Loucy (cell line): ENCODE data around the gene LMAN2L.

ENCODE experiments used
- H2AFZ ChIP-seq: fragments of 200-600 bp; sonication (generic); 2 replicates; pipeline ENCODE4 v1.6.0; 2016; ENCODE audit warnings: antibody characterized with exemption, mild to moderate bottlenecking, low read length, moderate library complexity
- H3F3A ChIP-seq: fragments of 200-600 bp; 2 replicates; pipeline ENCODE4 v1.6.0; 2016; ENCODE audit warnings: antibody characterized with exemption, low read depth, mild to moderate bottlenecking
- H3K27me3 ChIP-seq: fragments of 200-600 bp; sonication (generic); 2 replicates; pipeline ENCODE4 v1.6.1; 2014; ENCODE audit warnings: low read length, mild to moderate bottlenecking; ENCODE audit not compliant: insufficient read depth, poor library complexity, severe bottlenecking
- H3K36me3 ChIP-seq: fragments of 200-600 bp; sonication (generic); 2 replicates; pipeline ENCODE4 v1.6.1; 2016; ENCODE audit warnings: low read length; ENCODE audit not compliant: insufficient read depth
- H3K4me1 ChIP-seq: fragments of 200-600 bp; sonication (generic); 2 replicates; pipeline ENCODE4 v1.5.1; 2014; ENCODE audit warnings: low read length, mild to moderate bottlenecking; ENCODE audit not compliant: insufficient read depth, poor library complexity, severe bottlenecking
- H3K4me2 ChIP-seq: fragments of 200-600 bp; sonication (generic); 2 replicates; pipeline ENCODE4 v1.6.0; 2014; ENCODE audit warnings: antibody characterized with exemption, low read length, low read depth, mild to moderate bottlenecking; ENCODE audit not compliant: poor library complexity, severe bottlenecking
- H3K4me3 ChIP-seq: fragments of 200-600 bp; sonication (generic); 2 replicates; pipeline ENCODE4 v1.5.1; 2014; ENCODE audit warnings: low read length, mild to moderate bottlenecking, mixed read lengths; ENCODE audit not compliant: poor library complexity, severe bottlenecking
- H3K79me2 ChIP-seq: fragments of 200-600 bp; sonication (generic); 2 replicates; pipeline ENCODE4 v1.6.1; 2014; ENCODE audit warnings: low read length; ENCODE audit not compliant: insufficient read depth
- H3K9ac ChIP-seq: fragments of 200-600 bp; sonication (generic); 2 replicates; pipeline ENCODE4 v1.6.0; 2014; ENCODE audit warnings: mild to moderate bottlenecking, low read depth, low read length, moderate library complexity; ENCODE audit not compliant: poor library complexity, severe bottlenecking
- H3K9me2 ChIP-seq: fragments of 200-600 bp; sonication (generic); replicated peaks from 2 replicates; pipeline ENCODE4 v1.6.1; 2016; ENCODE audit warnings: low read depth, low read length, mixed read lengths
- H3K9me3 ChIP-seq: fragments of 200-600 bp; sonication (generic); 2 replicates; pipeline ENCODE4 v1.6.1; 2014; ENCODE audit warnings: mild to moderate bottlenecking, antibody characterized with exemption, low read length, low read depth; ENCODE audit not compliant: insufficient read depth
- H4K20me1 ChIP-seq: fragments of 200-600 bp; sonication (generic); 2 replicates; pipeline ENCODE4 v1.6.0; 2014; ENCODE audit warnings: antibody characterized with exemption, low read length, mild to moderate bottlenecking; ENCODE audit not compliant: insufficient read depth, poor library complexity, severe bottlenecking
- EZH2phosphoT487 ChIP-seq: fragments of 200-600 bp; IDR thresholded peaks from 2 replicates; pipeline ENCODE4 v1.6.1; 2018; ENCODE audit warnings: antibody characterized with exemption, mild to moderate bottlenecking, moderate library complexity, borderline replicate concordance
- TF ChIP-seq, protein P1 (sequence below): fragments of 200-600 bp; sonication (generic); conservative IDR thresholded peaks from 2 replicates; pipeline ENCODE4 v1.5.1; 2014; ENCODE audit warnings: mild to moderate bottlenecking, antibody characterized with exemption, low read length

The LMAN2L gene

DNA sequence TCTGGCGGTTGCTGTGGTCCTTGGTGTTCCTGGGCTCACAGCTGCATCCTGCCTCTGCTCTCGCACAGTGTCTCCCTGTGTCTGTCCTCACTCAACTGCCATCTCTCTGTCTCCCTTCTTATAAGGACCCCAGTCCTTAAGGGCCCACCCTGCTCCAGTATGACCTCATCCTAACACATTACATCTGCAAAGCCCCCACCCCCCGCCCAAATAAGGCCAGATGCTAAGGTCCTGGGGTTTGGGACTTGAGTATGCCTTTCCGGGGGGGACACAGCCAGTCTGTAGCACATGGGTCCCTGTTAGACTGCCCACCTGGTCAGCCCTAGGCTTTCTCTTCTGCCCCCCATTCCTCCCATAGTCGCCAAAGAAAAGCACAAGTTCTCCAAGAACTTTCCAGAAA is 56.6 kb downstream of the LMAN2L start:
- H3K9me2 ChIP-seq = no peaks in the 10 kb centered on the region
- no peak overlapping the region for H3K4me2 ChIP-seq
- H3K4me1 ChIP-seq = no peaks in the 10 kb centered on the region
- no peaks in the 10 kb centered on the region for H3K27me3 ChIP-seq
- H3K36me3 ChIP-seq = no peaks in the 10 kb centered on the region
- H4K20me1 ChIP-seq = no peaks in the 10 kb centered on the region
- TF ChIP-seq EZH2phosphoT487 = no peak
- TF ChIP-seq, protein P1, sequence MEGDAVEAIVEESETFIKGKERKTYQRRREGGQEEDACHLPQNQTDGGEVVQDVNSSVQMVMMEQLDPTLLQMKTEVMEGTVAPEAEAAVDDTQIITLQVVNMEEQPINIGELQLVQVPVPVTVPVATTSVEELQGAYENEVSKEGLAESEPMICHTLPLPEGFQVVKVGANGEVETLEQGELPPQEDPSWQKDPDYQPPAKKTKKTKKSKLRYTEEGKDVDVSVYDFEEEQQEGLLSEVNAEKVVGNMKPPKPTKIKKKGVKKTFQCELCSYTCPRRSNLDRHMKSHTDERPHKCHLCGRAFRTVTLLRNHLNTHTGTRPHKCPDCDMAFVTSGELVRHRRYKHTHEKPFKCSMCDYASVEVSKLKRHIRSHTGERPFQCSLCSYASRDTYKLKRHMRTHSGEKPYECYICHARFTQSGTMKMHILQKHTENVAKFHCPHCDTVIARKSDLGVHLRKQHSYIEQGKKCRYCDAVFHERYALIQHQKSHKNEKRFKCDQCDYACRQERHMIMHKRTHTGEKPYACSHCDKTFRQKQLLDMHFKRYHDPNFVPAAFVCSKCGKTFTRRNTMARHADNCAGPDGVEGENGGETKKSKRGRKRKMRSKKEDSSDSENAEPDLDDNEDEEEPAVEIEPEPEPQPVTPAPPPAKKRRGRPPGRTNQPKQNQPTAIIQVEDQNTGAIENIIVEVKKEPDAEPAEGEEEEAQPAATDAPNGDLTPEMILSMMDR = no peak
- H3F3A ChIP-seq = no peaks in the 10 kb centered on the region
- no peak overlapping the region for H2AFZ ChIP-seq
- no peaks in the 10 kb centered on the region for H3K9me3 ChIP-seq
- H3K79me2 ChIP-seq = no peaks in the 10 kb centered on the region
- no peak overlapping the region for H3K9ac ChIP-seq
- no peak overlapping the region for H3K4me3 ChIP-seq

DNA sequence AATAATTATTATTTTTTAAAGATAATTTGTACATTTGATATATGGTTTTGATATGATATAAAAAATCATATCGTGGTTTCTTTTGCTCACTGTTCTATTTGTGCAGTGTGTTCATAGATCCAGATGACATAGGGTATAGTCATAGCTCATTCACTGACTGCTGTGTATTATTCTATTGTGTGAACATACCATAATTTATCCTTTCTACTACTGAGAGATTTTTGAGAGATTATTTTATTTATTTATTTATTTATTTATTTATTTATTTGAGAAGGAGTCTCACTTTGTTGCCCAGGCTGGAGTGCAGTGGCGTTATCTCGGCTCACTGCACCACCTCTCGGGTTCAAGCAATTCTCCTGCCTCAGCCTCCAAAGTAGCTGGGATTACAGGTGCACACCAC is 58.3 kb downstream of the LMAN2L start:
- Histone ChIP-seq H4K20me1 (no peaks in the 10 kb centered on the region), H3K9me3 (no peaks in the 10 kb centered on the region), H3K4me1 (no peaks in the 10 kb centered on the region), H3K36me3 (no peaks in the 10 kb centered on the region), H3F3A (no peaks in the 10 kb centered on the region), H3K27me3 (no peaks in the 10 kb centered on the region), H3K79me2 (no peaks in the 10 kb centered on the region), H2AFZ (no peak overlapping the region), H3K9ac (no peak overlapping the region), H3K9me2 (no peaks in the 10 kb centered on the region), H3K4me2 (no peak overlapping the region), H3K4me3 (no peak overlapping the region)
- TF ChIP-seq, protein P1 = no peak
- TF ChIP-seq EZH2phosphoT487 = no peak

DNA sequence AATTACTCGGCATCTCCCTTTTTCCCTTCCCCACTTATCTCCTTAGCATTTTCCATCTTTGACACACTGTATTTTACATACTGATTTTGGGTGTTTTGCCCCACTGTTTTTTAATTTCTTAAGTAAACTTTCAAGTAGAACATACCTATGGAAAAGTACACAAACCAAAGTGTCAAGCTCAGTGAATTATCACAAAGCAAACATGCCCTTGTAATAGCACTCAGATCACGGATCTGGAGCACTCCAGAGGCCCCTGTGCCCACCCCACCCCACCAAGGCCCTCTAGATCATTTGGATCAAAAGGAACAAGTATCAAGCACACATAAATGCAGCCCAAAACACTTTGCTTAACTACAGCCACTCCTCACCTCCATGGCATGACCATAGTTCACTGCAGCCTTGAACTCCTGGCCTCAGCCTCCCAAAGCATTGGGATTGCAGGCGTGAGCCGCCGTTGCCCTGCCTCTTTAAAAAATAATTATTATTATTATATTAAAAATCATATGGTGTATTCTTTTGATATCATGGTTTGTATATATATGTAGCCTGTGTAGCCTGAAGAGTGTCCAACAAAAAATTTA is 59.2 kb downstream of the LMAN2L start:
- Histone ChIP-seq H3K27me3 (no peaks in the 10 kb centered on the region), H3K9ac (no peak overlapping the region), H3K4me1 (no peaks in the 10 kb centered on the region), H3K4me3 (no peak overlapping the region), H3F3A (no peaks in the 10 kb centered on the region), H4K20me1 (no peaks in the 10 kb centered on the region), H3K79me2 (no peaks in the 10 kb centered on the region), H3K36me3 (no peaks in the 10 kb centered on the region), H3K9me3 (no peaks in the 10 kb centered on the region), H2AFZ (no peak overlapping the region), H3K4me2 (no peak overlapping the region), H3K9me2 (no peaks in the 10 kb centered on the region)
- TF ChIP-seq, protein P1 = no peak
- TF ChIP-seq EZH2phosphoT487 = no peak
